ENCODE data around the gene EYA3.

- TF ChIP-seq ESRRG (CRISPR knock-in tag; IDR thresholded peaks at IDR 0.05) (no peak), ZFP3 (CRISPR knock-in tag; IDR thresholded peaks at IDR 0.05) (no peak), POU6F1 (CRISPR knock-in tag; IDR thresholded peaks at IDR 0.05; ENCODE audit: borderline replicate concordance, low read depth) (no peak), ZC3H10 (CRISPR knock-in tag; IDR thresholded peaks at IDR 0.05) (no peak), TCF4 (CRISPR knock-in tag; IDR thresholded peaks at IDR 0.05; ENCODE audit: borderline replicate concordance) (no peak), ZNF70 (CRISPR knock-in tag; IDR thresholded peaks at IDR 0.05) (no peak)
Observed at GRCh38 chr1:27955076-27955475, 133.3 kb downstream of the EYA3 start.

Data from SK-N-SH treated with all-trans-retinoic acid at 6 μM for 48 hours (cell line).